Glutamatergic neuron (in vitro differentiated cells): ENCODE measurements around the gene NSD1. TPM values are rescaled to one million over a fixed set of nuclear protein-coding genes. Genes with fewer than 3 reads are reported as not detected.

Experiments
- DNase-seq: peaks from one replicate; pipeline ENCODE4 v3.0.0; 2022
- H3K27ac Mint-ChIP-seq: one replicate; pipeline ENCODE4 v1.8.0; 2020; ENCODE audit warnings: mild to moderate bottlenecking, mixed read lengths, inconsistent platforms; ENCODE audit not compliant: unreplicated experiment
- H3K27me3 Mint-ChIP-seq: one replicate; pipeline ENCODE4 v1.8.0; 2020; ENCODE audit warnings: mild to moderate bottlenecking, moderate library complexity, mixed read lengths, inconsistent platforms; ENCODE audit not compliant: unreplicated experiment
- H3K36me3 Mint-ChIP-seq: one replicate; pipeline ENCODE4 v1.8.0; 2020; ENCODE audit warnings: mild to moderate bottlenecking, mixed read lengths, inconsistent platforms; ENCODE audit not compliant: unreplicated experiment
- H3K4me1 Mint-ChIP-seq: one replicate; pipeline ENCODE4 v1.8.0; 2020; ENCODE audit warnings: mild to moderate bottlenecking, low read depth, mixed read lengths, inconsistent platforms; ENCODE audit not compliant: unreplicated experiment
- H3K4me3 Mint-ChIP-seq: one replicate; pipeline ENCODE4 v1.8.0; 2020; ENCODE audit warnings: mild to moderate bottlenecking, mixed read lengths, inconsistent platforms; ENCODE audit not compliant: unreplicated experiment
- H3K9me3 Mint-ChIP-seq: one replicate; pipeline ENCODE4 v1.8.0; 2020; ENCODE audit warnings: mild to moderate bottlenecking, moderate library complexity, mixed read lengths, inconsistent platforms; ENCODE audit not compliant: unreplicated experiment
- total RNA-seq: library from RNA; stranded (reverse); fragmentation: NEBNext Ultra II Directional; extraction: Animal tissue kit (Norgen Biotek cat#: 25700); gene quantifications from one replicate; pipeline ENCODE4 v1.2.1, GENCODE V29; 2021; ENCODE audit not compliant: unreplicated experiment
- TF ChIP-seq, protein P1 (sequence below): fragments of 200-600 bp; sonication (generic); IDR thresholded peaks from one replicate; pipeline ENCODE4 v1.5.0; 2021; ENCODE audit not compliant: partially characterized antibody, unreplicated experiment

The NSD1 gene
- total RNA-seq, 1 donor from 2014 or later: 151 TPM

- Mint-ChIP-seq H3K36me3 (no peaks in the 10 kb centered on the region), H3K4me3 (no peak overlapping the region), H3K27ac (no peak overlapping the region), H3K4me1 (peaks cover 4% of the 10 kb centered on the region), H3K27me3 (peaks cover 3% of the 10 kb centered on the region), H3K9me3 (peaks cover 4% of the 10 kb centered on the region)
- TF ChIP-seq, protein P1, sequence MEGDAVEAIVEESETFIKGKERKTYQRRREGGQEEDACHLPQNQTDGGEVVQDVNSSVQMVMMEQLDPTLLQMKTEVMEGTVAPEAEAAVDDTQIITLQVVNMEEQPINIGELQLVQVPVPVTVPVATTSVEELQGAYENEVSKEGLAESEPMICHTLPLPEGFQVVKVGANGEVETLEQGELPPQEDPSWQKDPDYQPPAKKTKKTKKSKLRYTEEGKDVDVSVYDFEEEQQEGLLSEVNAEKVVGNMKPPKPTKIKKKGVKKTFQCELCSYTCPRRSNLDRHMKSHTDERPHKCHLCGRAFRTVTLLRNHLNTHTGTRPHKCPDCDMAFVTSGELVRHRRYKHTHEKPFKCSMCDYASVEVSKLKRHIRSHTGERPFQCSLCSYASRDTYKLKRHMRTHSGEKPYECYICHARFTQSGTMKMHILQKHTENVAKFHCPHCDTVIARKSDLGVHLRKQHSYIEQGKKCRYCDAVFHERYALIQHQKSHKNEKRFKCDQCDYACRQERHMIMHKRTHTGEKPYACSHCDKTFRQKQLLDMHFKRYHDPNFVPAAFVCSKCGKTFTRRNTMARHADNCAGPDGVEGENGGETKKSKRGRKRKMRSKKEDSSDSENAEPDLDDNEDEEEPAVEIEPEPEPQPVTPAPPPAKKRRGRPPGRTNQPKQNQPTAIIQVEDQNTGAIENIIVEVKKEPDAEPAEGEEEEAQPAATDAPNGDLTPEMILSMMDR: no peak
- DNase-seq: no peak
These were observed 29.9 kb upstream of the NSD1 start for GRCh38 chr5:177103523-177104253.

GRCh38 chr5:177105691-177106476 lies 27.7 kb upstream of the NSD1 start:
- TF ChIP-seq, protein P1: no peak
- Mint-ChIP-seq H3K36me3 (no peaks in the 10 kb centered on the region), H3K4me1 (peaks cover 8% of the 10 kb centered on the region), H3K9me3 (peaks cover 3% of the 10 kb centered on the region), H3K27me3 (peaks cover 3% of the 10 kb centered on the region), H3K27ac (no peak overlapping the region), H3K4me3 (no peak overlapping the region)
- no peak for DNase-seq

GRCh38 chr5:177107159-177107558 lies 26.4 kb upstream of the NSD1 start:
- peaks cover 3% of the 10 kb centered on the region for H3K27me3 Mint-ChIP-seq
- no peak overlapping the region for H3K4me3 Mint-ChIP-seq
- peaks cover 8% of the 10 kb centered on the region for H3K4me1 Mint-ChIP-seq
- DNase-seq: no peak
- H3K27ac Mint-ChIP-seq: no peak overlapping the region
- TF ChIP-seq, protein P1: no peak
- no peaks in the 10 kb centered on the region for H3K36me3 Mint-ChIP-seq
- H3K9me3 Mint-ChIP-seq: peaks cover 3% of the 10 kb centered on the region

DNA sequence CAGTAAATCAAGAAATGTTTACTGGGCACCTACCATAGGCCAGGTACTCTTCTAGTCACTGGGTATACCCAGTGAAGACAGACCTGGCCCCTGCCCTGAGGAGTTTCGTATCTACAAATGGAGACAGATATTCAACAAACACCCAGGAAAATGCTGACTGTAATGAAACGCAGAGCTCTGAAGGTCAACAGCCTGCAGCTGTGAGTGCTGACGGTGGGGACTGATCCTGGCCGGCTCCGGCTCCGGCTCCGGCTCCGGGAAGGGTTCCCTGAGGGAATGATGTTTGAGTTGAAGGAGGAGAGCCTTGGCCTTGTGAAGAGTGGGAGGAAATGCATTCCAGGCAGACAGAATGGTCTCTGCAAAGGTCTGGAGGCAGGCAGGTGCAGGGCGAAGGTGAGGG lies 23.8 kb upstream of the NSD1 start:
- TF ChIP-seq, protein P1: no peak
- Mint-ChIP-seq H3K27me3 (no peaks in the 10 kb centered on the region), H3K27ac (no peak overlapping the region)

More for the DNA sequence above, 23.8 kb upstream of the NSD1 start:
- DNase-seq: no peak
- no peaks in the 10 kb centered on the region for H3K36me3 Mint-ChIP-seq
- H3K4me1 Mint-ChIP-seq: peaks cover 8% of the 10 kb centered on the region
- H3K4me3 Mint-ChIP-seq: no peak overlapping the region
- H3K9me3 Mint-ChIP-seq: peaks cover 1% of the 10 kb centered on the region
